Gastrocnemius medialis (tissue), 4 donors: ENCODE results near the gene PLEKHA1. TPM values are rescaled to one million over a fixed set of nuclear protein-coding genes. Genes with fewer than 3 reads are reported as not detected.

ENCODE experiments used
- ATAC-seq, 2 donors: fragments of 150-250 bp; one replicate each; pipeline ENCODE4 v1.9.1; 2016
- DNase-seq, 2 donors: peaks; one replicate each; pipeline ENCODE4 v3.0.0-alpha.2; 2019
- H3K27ac ChIP-seq, 4 donors: fragments of 200-600 bp; sonication (generic); 1 replicate in 1 of 4; 2 replicates in 3 of 4; pipeline ENCODE4 v1.5.1; 2016 to 2018; ENCODE audit warnings: mild to moderate bottlenecking in 2 of 4, moderate library complexity in 1 of 4
- H3K27me3 ChIP-seq, 3 donors: fragments of 200-600 bp; sonication (generic) in 2 of 3; 1 replicate in 1 of 3; 2 replicates in 2 of 3; pipeline versions ENCODE4 v1.5.1 to v1.6.0; 2016 to 2019; ENCODE audit warnings: mild to moderate bottlenecking in 1 of 3, moderate library complexity in 1 of 3
- H3K36me3 ChIP-seq, 2 donors: fragments of 200-600 bp; sonication (generic) in 1 of 2; one replicate each; pipeline ENCODE4 v1.5.1; 2017 to 2018
- H3K4me1 ChIP-seq, 2 donors: fragments of 200-600 bp; sonication (generic) in 1 of 2; one replicate each; pipeline ENCODE4 v1.5.1; 2016 to 2017; ENCODE audit warnings: mild to moderate bottlenecking in 2 of 2
- H3K4me3 ChIP-seq, 4 donors: fragments of 200-600 bp; sonication (generic) in 3 of 4; 1 replicate in 1 of 4; 2 replicates in 3 of 4; pipeline ENCODE4 v1.5.1; 2016 to 2019; ENCODE audit warnings: mild to moderate bottlenecking in 2 of 4
- H3K9me3 ChIP-seq, 3 donors: fragments of 200-600 bp; sonication (generic) in 2 of 3; 1 replicate in 1 of 3; 2 replicates in 2 of 3; pipeline ENCODE4 v1.5.1; 2016 to 2019
- POLR2A ChIP-seq, 2 donors: fragments of 450-650 bp; IDR thresholded peaks; one replicate each; pipeline ENCODE4 v1.6.1; 2017; ENCODE audit warnings: antibody characterized with exemption in 2 of 2, mild to moderate bottlenecking in 2 of 2, moderate library complexity in 2 of 2
- in situ Hi-C, 4 donors: fragments of 200-750 bp; cut with MboI; loops; one replicate each; pipeline versions ENCODE4 v1.15.0 to v1.8.0; 2017; ENCODE audit warnings: low sequenced_read_pairs in 4 of 4
- intact Hi-C: fragments of 100-400 bp; cut with DNase I; formaldehyde crosslinking; loops from one replicate; pipeline ENCODE4 v1.15.1; 2023; ENCODE audit warnings: low total_unique reads
- total RNA-seq, 4 donors: library from RNA; depleted of rRNA; stranded (reverse); fragments of >200 nt; gene quantifications; one replicate each; pipeline versions ENCODE4 v1.1.0 to v1.2.3, GENCODE V29; 2016
- TF ChIP-seq, protein P1 (sequence below), 5 experiments: fragments of 450-650 bp in 3 of 5; fragments of 200-600 bp in 2 of 5; sonication (generic) in 2 of 5; IDR thresholded peaks in 4 of 5; conservative IDR thresholded peaks in 1 of 5; 1 replicate in 4 of 5; 2 replicates in 1 of 5; pipeline ENCODE4 v1.5.1; 2016 to 2019; ENCODE audit warnings: antibody characterized with exemption in 5 of 5, mild to moderate bottlenecking in 3 of 5, moderate library complexity in 3 of 5

PLEKHA1 gene
- total RNA-seq, 4 donors from 2014 or later: 33.7 to 54.0 (median 37.8) TPM

DNA sequence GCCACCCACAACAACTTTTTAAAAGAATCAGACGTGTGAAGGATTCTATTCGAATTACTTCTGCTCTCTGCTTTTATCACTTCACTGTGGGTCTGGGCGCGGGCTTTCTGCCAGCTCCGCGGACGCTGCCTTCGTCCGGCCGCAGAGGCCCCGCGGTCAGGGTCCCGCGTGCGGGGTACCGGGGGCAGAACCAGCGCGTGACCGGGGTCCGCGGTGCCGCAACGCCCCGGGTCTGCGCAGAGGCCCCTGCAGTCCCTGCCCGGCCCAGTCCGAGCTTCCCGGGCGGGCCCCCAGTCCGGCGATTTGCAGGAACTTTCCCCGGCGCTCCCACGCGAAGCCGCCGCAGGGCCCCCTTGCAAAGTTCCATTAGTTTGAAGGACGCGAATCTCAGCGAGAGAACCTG lies 86.4 kb downstream of the PLEKHA1 start:
- intact Hi-C loops: loop anchor here (5.0 to 10.0 kb wide), 2 partner anchors 84 to 104 kb away; partner anchors contain the start of gene DMBT1
- in situ Hi-C loops: no loop called here
- peak overlapping the region; percentile 53 to 79 (median 62) for H3K4me3 ChIP-seq
- TF ChIP-seq POLR2A (IDR thresholded peaks at IDR 0.05): no peak
- TF ChIP-seq, protein P1, sequence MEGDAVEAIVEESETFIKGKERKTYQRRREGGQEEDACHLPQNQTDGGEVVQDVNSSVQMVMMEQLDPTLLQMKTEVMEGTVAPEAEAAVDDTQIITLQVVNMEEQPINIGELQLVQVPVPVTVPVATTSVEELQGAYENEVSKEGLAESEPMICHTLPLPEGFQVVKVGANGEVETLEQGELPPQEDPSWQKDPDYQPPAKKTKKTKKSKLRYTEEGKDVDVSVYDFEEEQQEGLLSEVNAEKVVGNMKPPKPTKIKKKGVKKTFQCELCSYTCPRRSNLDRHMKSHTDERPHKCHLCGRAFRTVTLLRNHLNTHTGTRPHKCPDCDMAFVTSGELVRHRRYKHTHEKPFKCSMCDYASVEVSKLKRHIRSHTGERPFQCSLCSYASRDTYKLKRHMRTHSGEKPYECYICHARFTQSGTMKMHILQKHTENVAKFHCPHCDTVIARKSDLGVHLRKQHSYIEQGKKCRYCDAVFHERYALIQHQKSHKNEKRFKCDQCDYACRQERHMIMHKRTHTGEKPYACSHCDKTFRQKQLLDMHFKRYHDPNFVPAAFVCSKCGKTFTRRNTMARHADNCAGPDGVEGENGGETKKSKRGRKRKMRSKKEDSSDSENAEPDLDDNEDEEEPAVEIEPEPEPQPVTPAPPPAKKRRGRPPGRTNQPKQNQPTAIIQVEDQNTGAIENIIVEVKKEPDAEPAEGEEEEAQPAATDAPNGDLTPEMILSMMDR (IDR thresholded peaks at IDR 0.05 in 4 of 5, conservative IDR thresholded peaks at IDR 0.05 in 1 of 5): no peak
- peaks cover 21 to 28% of the 10 kb centered on the region in 2 donors for H3K4me1 ChIP-seq
- no peaks in the 10 kb centered on the region for H3K36me3 ChIP-seq
- no peaks in the 10 kb centered on the region for H3K27me3 ChIP-seq
- H3K9me3 ChIP-seq: no peaks in the 10 kb centered on the region
- H3K27ac ChIP-seq: peak overlapping the region in 2 of 4 donors; percentile 16 to 54
- DNase-seq: no peak
- no peak for ATAC-seq

DNA sequence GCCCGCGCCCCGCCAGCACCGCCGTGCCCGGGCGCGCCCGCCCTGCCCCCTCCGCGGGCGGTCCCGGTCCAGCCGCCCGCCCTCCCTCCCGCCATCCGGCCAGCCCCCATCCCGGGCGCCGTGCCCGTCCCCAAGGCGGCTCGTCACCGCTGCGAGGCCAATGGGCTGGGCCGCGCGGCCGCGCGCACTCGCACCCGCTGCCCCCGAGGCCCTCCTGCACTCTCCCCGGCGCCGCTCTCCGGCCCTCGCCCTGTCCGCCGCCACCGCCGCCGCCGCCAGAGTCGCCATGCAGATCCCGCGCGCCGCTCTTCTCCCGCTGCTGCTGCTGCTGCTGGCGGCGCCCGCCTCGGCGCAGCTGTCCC lies 86.8 kb downstream of the PLEKHA1 start, which contains the start of gene HTRA1:
Gene HTRA1 (plus strand): TSS at position 187 of the 362 bp plus-strand sequence. CDS start 100 bp downstream, at position 287.
- DNase-seq (peak; percentile 38 to 41), ATAC-seq (peak; percentile 22 to 48)
- Histone ChIP-seq H3K4me1 (peaks cover 21 to 28% of the 10 kb centered on the region in 2 donors), H3K4me3 (peak within 1 kb of the TSS; percentile 68 to 79 (median 72)), H3K27me3 (no peaks in the 10 kb centered on the region), H3K36me3 (no peaks in the 10 kb centered on the region), H3K27ac (peak within 1 kb of the TSS; percentile 69 to 73 (median 70)), H3K9me3 (no peaks in the 10 kb centered on the region)
- intact Hi-C loops (loop anchor here (5.0 to 10.0 kb wide), 2 partner anchors 84 to 103 kb away; partner anchors contain the start of gene DMBT1), in situ Hi-C loops (no loop called here)
- TF ChIP-seq POLR2A (IDR thresholded peaks at IDR 0.05): peak; percentile 42 to 44
- TF ChIP-seq, protein P1 (IDR thresholded peaks at IDR 0.05 in 4 of 5, conservative IDR thresholded peaks at IDR 0.05 in 1 of 5): no peak

GRCh38 chr10:122461729-122462532 lies 87.4 kb downstream of the PLEKHA1 start:
- DNase-seq (no peak), ATAC-seq (peak; percentile 43 to 48)
- in situ Hi-C loops: no loop called here
- no peaks in the 10 kb centered on the region for H3K27me3 ChIP-seq
- intact Hi-C loops: loop anchor here (5.0 to 10.0 kb wide), 2 partner anchors 85 to 103 kb away; partner anchors contain the start of gene DMBT1
- TF ChIP-seq, protein P1 (IDR thresholded peaks at IDR 0.05 in 4 of 5, conservative IDR thresholded peaks at IDR 0.05 in 1 of 5): no peak
- TF ChIP-seq POLR2A (IDR thresholded peaks at IDR 0.05): no peak
- no peaks in the 10 kb centered on the region for H3K36me3 ChIP-seq
- no peaks in the 10 kb centered on the region for H3K9me3 ChIP-seq
- H3K27ac ChIP-seq: peak overlapping the region; percentile 69 to 73 (median 70)
- peaks cover 23 to 28% of the 10 kb centered on the region in 2 donors for H3K4me1 ChIP-seq
- peak overlapping the region; percentile 68 to 74 (median 71) for H3K4me3 ChIP-seq

GRCh38 chr10:122462533-122463465 lies 88.3 kb downstream of the PLEKHA1 start:
- intact Hi-C loops: loop anchor here (5.0 to 10.0 kb wide), 2 partner anchors 85 to 102 kb away; partner anchors contain the start of gene DMBT1
- Histone ChIP-seq H3K27ac (peak overlapping the region; percentile 69 to 73 (median 70)), H3K36me3 (no peaks in the 10 kb centered on the region), H3K27me3 (no peaks in the 10 kb centered on the region), H3K4me1 (peaks cover 24 to 28% of the 10 kb centered on the region in 2 donors), H3K4me3 (peak overlapping the region; percentile 68 to 74 (median 71)), H3K9me3 (no peaks in the 10 kb centered on the region)
- DNase-seq (peak; percentile 26 to 43), ATAC-seq (peak; percentile 41 to 54)
- TF ChIP-seq POLR2A (IDR thresholded peaks at IDR 0.05): no peak
- TF ChIP-seq, protein P1 (IDR thresholded peaks at IDR 0.05 in 4 of 5, conservative IDR thresholded peaks at IDR 0.05 in 1 of 5): no peak
- in situ Hi-C loops: no loop called here
